H1 (cell line): ENCODE measurements around the gene NXPH1. TPM values are rescaled to one million over a fixed set of nuclear protein-coding genes. Genes with fewer than 3 reads are reported as not detected.

Experiments used
- CTCF ChIA-PET: fragments of 300-600 bp; sonication (Branson Sonifier 250); formaldehyde crosslinking; loops from one replicate; lab custom pipeline; 2021; ENCODE audit not compliant: partially characterized antibody; lab: Charles Lee
- POLR2A ChIA-PET: fragments of 300-600 bp; sonication (Branson Sonifier 250); formaldehyde crosslinking; loops from one replicate; lab custom pipeline; 2021; ENCODE audit warnings: inconsistent platforms; ENCODE audit not compliant: partially characterized antibody; lab: Charles Lee
- DNase-seq, 2 experiments: peaks; one replicate each; pipeline versions ENCODE4 v3.0.0 to v3.0.0-alpha.2; 2010 to 2022; ENCODE audit warnings: low spot score in 2 of 2, low read depth in 1 of 2, mixed read lengths in 1 of 2
- FAIRE-seq: peaks from 2 replicates; lab custom pipeline; 2011; peaks lifted over from hg19 to GRCh38; lab: Jason Lieb, UNC
- H2AFZ ChIP-seq: 2 replicates; pipeline ENCODE4 v1.8.1; 2012; ENCODE audit warnings: low read length, inconsistent platforms
- H2AK5ac ChIP-seq: 2 replicates; pipeline ENCODE4 v1.6.1; 2013; ENCODE audit warnings: low read depth, low read length
- H2BK120ac ChIP-seq: replicated peaks from 2 replicates; pipeline ENCODE3; 2013; ENCODE audit warnings: low read depth, low read length, inconsistent platforms
- H2BK12ac ChIP-seq: 2 replicates; pipeline ENCODE4 v1.6.1; 2013; ENCODE audit warnings: low read depth, low read length
- H2BK15ac ChIP-seq: 2 replicates; pipeline ENCODE4 v1.6.1; 2013; ENCODE audit warnings: low read length
- H2BK20ac ChIP-seq: 2 replicates; pipeline ENCODE4 v1.6.1; 2013; ENCODE audit warnings: low read length
- H2BK5ac ChIP-seq: 2 replicates; pipeline ENCODE4 v1.6.1; 2013; ENCODE audit warnings: low read depth, low read length
- H3K14ac ChIP-seq: 2 replicates; pipeline ENCODE4 v1.6.1; 2013; ENCODE audit warnings: inconsistent platforms; ENCODE audit not compliant: insufficient read length
- H3K18ac ChIP-seq: 2 replicates; pipeline ENCODE4 v1.6.1; 2013; ENCODE audit warnings: low read length; ENCODE audit errors: extremely low read depth
- H3K23ac ChIP-seq: 2 replicates; pipeline ENCODE4 v1.6.1; 2013; ENCODE audit warnings: inconsistent platforms; ENCODE audit not compliant: insufficient read length
- H3K23me2 ChIP-seq: 2 replicates; pipeline ENCODE4 v1.6.1; 2013; ENCODE audit warnings: low read depth, low read length
- H3K27ac ChIP-seq: 2 replicates; pipeline ENCODE4 v1.6.1; 2011; ENCODE audit warnings: low read depth, low read length, inconsistent platforms
- H3K27me3 ChIP-seq, 4 experiments: replicated peaks in 1 of 4; 1 replicate in 1 of 4; 2 replicates in 3 of 4; pipeline versions ENCODE4 v1.6.1 to v1.8.1; 2011 to 2013; ENCODE audit warnings: low read length in 3 of 4, mild to moderate bottlenecking in 3 of 4, inconsistent platforms in 2 of 4, mixed read lengths in 2 of 4, moderate library complexity in 1 of 4; ENCODE audit not compliant: control insufficient read depth in 3 of 4, insufficient read depth in 3 of 4; ENCODE audit errors: extremely low read depth in 1 of 4
- H3K36me3 ChIP-seq, 4 experiments: 2 replicates each; pipeline versions ENCODE4 v1.6.1 to v1.8.1; 2011 to 2013; ENCODE audit warnings: mild to moderate bottlenecking in 4 of 4, low read length in 3 of 4, moderate library complexity in 2 of 4, control low read depth in 1 of 4, inconsistent platforms in 1 of 4; ENCODE audit not compliant: insufficient read depth in 4 of 4, control insufficient read depth in 2 of 4
- H3K4ac ChIP-seq: replicated peaks from 2 replicates; pipeline ENCODE3; 2013; ENCODE audit warnings: low read length, low read depth, mixed read lengths, inconsistent platforms; ENCODE audit not compliant: insufficient read length
- H3K4me1 ChIP-seq, 4 experiments: replicated peaks in 1 of 4; 1 replicate in 1 of 4; 2 replicates in 3 of 4; pipeline versions ENCODE4 v1.6.1 to v1.8.1; 2011 to 2013; ENCODE audit warnings: low read length in 3 of 4, inconsistent platforms in 2 of 4, mixed read lengths in 1 of 4; ENCODE audit not compliant: insufficient read depth in 4 of 4, control insufficient read depth in 3 of 4
- H3K4me2 ChIP-seq, 2 experiments: 2 replicates each; pipeline versions ENCODE4 v1.6.1 to v1.8.1; 2011 to 2013; ENCODE audit warnings: low read depth in 2 of 2, low read length in 2 of 2, control low read depth in 1 of 2, inconsistent platforms in 1 of 2, mild to moderate bottlenecking in 1 of 2; ENCODE audit not compliant: insufficient read depth in 1 of 2
- H3K4me3 ChIP-seq, 4 experiments: fragments of 200-600, 300-600 bp in 1 of 4; sonication (generic), shearing (Covaris generic), sonication (Bioruptor Twin) in 1 of 4; 2 replicates each; pipeline versions ENCODE4 v1.5.1 to v1.8.1; 2011 to 2016; ENCODE audit warnings: low read length in 4 of 4, low read depth in 3 of 4, control low read depth in 2 of 4, inconsistent platforms in 2 of 4, mild to moderate bottlenecking in 2 of 4, mixed read lengths in 1 of 4, moderate library complexity in 1 of 4; ENCODE audit not compliant: insufficient read depth in 2 of 4; ENCODE audit errors: extremely low read depth in 1 of 4
- H3K56ac ChIP-seq: replicated peaks from 2 replicates; pipeline ENCODE3; 2013; ENCODE audit warnings: low read depth, mild to moderate bottlenecking, mixed read lengths, low read length, inconsistent platforms; ENCODE audit not compliant: insufficient read length
- H3K79me1 ChIP-seq: 2 replicates; pipeline ENCODE4 v1.6.1; 2013; ENCODE audit warnings: low read depth, low read length, control low read depth
- H3K79me2 ChIP-seq, 2 experiments: 2 replicates each; pipeline versions ENCODE4 v1.6.1 to v1.8.1; 2012 to 2013; ENCODE audit warnings: low read length in 2 of 2, mild to moderate bottlenecking in 2 of 2, inconsistent platforms in 1 of 2; ENCODE audit not compliant: insufficient read depth in 2 of 2, control insufficient read depth in 1 of 2
- H3K9ac ChIP-seq, 4 experiments: replicated peaks in 1 of 4; 1 replicate in 1 of 4; 2 replicates in 3 of 4; pipeline versions ENCODE4 v1.6.1 to v1.8.1; 2011 to 2013; ENCODE audit warnings: low read depth in 3 of 4, low read length in 3 of 4, control low read depth in 2 of 4, mild to moderate bottlenecking in 2 of 4, moderate library complexity in 2 of 4, inconsistent platforms in 1 of 4; ENCODE audit errors: extremely low read depth in 1 of 4
- H3K9me3 ChIP-seq, 2 experiments: 2 replicates each; pipeline versions ENCODE4 v1.6.1 to v1.8.1; 2012 to 2013; ENCODE audit warnings: mild to moderate bottlenecking in 2 of 2, moderate library complexity in 2 of 2, control low read depth in 1 of 2, inconsistent platforms in 1 of 2, low read depth in 1 of 2, low read length in 1 of 2, mixed read lengths in 1 of 2; ENCODE audit not compliant: insufficient read depth in 2 of 2
- H4K20me1 ChIP-seq, 2 experiments: replicated peaks in 1 of 2; 2 replicates each; pipeline versions ENCODE3 to v1.8.1; 2011 to 2013; ENCODE audit warnings: inconsistent platforms in 2 of 2, low read length in 2 of 2, mild to moderate bottlenecking in 1 of 2; ENCODE audit not compliant: insufficient read depth in 2 of 2, control insufficient read depth in 1 of 2
- H4K5ac ChIP-seq: 2 replicates; pipeline ENCODE4 v1.6.1; 2013; ENCODE audit warnings: low read length, low read depth, mixed read lengths, inconsistent platforms; ENCODE audit not compliant: insufficient read length
- H4K8ac ChIP-seq: 2 replicates; pipeline ENCODE4 v1.8.0; 2013; ENCODE audit warnings: mild to moderate bottlenecking, moderate library complexity, low read length, inconsistent platforms; ENCODE audit not compliant: insufficient read depth; ENCODE audit errors: extremely low read depth
- H4K91ac ChIP-seq: replicated peaks from 2 replicates; pipeline ENCODE3; 2013; ENCODE audit warnings: low read length, mixed read lengths, inconsistent platforms; ENCODE audit not compliant: insufficient read length
- ASH2L ChIP-seq: fragments of 200-600, 300-600 bp; sonication (generic); IDR thresholded peaks from one replicate; pipeline ENCODE4 v1.7.1; 2017; ENCODE audit warnings: low read length
- JUN ChIP-seq: IDR thresholded peaks from 2 replicates; pipeline ENCODE4 v1.6.1; 2011; ENCODE audit warnings: low read depth, mild to moderate bottlenecking, improper control_type of control experiment, low read length
- RFX5 ChIP-seq: IDR thresholded peaks from 2 replicates; pipeline ENCODE4 v1.6.1; 2011; ENCODE audit warnings: low read depth, low read length, improper control_type of control experiment, borderline replicate concordance
- WGBS, 2 experiments: shearing (Covaris generic) in 1 of 2; methylation state at CpG; one replicate each; pipeline versions ENCODE4 v1.1.6 to v1.1.7; 2013 to 2015; ENCODE audit warnings: low lambda C conversion rate in 2 of 2, mixed read lengths in 2 of 2, inconsistent platforms in 1 of 2, low coverage in 1 of 2, missing lambda C conversion rate in 1 of 2; ENCODE audit not compliant: insufficient replicate concordance in 2 of 2, insufficient coverage in 1 of 2, insufficient read length in 1 of 2; ENCODE audit errors: extremely low coverage in 1 of 2, missing lambda C conversion rate in 1 of 2; 5-methylcytosine and 5-hydroxymethylcytosine counted together
- polyA plus RNA-seq, 7 experiments: library from polyadenylated mRNA; depleted of rRNA in 3 of 7; stranded (reverse) in 5 of 7; unstranded in 2 of 7; fragments of >200 nt in 5 of 7; fragments of 200-250 nt in 2 of 7; gene quantifications; 1 replicate in 5 of 7; 2 replicates in 1 of 7; 4 replicates in 1 of 7; pipeline versions ENCODE4 v1.2.1 to v1.2.3, GENCODE V29; 2011 to 2013; ENCODE audit warnings: missing spikeins in 2 of 7, mixed read lengths in 2 of 7
- total RNA-seq: library from RNA; stranded (reverse); fragmentation: NEBNext Ultra II Directional; extraction: Animal tissue kit (Norgen Biotek cat#: 25700); gene quantifications from 2 replicates; pipeline ENCODE4 v1.2.1, GENCODE V29; 2021
- TF ChIP-seq, protein P1 (sequence below): IDR thresholded peaks from 2 replicates; pipeline ENCODE4 v1.6.1; 2011; ENCODE audit warnings: low read length, improper control_type of control experiment

Gene NXPH1
- total and polyA plus RNA-seq, 2 of the 8 experiments (the other 6 are each of a cell fraction or from before 2014, with no cell fraction given), result 0.14 to 1.0 TPM

DNA sequence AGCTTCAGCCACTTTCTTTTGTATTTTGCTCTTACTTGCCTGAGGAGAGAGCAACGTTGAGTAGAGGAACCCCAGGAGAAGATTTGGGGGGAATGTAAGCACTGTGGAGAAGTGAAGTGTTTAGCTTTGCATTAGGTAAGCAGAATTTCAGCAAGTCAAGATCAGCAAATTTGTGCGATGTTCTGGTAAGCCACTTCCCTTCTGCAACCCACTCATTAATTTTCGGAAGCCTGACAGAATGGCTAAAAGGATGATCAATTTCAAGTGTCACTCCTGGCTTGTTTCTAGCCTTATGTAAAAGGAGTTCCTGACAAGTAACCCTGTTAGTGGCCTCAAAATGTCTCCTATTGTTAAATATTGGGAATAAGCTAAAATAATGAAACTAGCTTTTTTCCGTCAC lies 48.5 kb upstream of the NXPH1 start:
- FAIRE-seq (no peak), DNase-seq (no peak)
- Histone ChIP-seq H3K27me3 (no peaks in the 10 kb centered on the region), H3K36me3 (no peaks in the 10 kb centered on the region), H3K79me2 (no peaks in the 10 kb centered on the region), H4K8ac (no peak overlapping the region), H4K91ac (no peak overlapping the region), H4K20me1 (no peaks in the 10 kb centered on the region), H3K4ac (no peak overlapping the region), H3K23me2 (no peaks in the 10 kb centered on the region), H3K23ac (no peak overlapping the region), H2BK20ac (no peak overlapping the region), H3K79me1 (no peaks in the 10 kb centered on the region), H3K9me3 (no peaks in the 10 kb centered on the region), H2AK5ac (no peak overlapping the region), H2BK15ac (no peak overlapping the region), H4K5ac (no peak overlapping the region), H2AFZ (no peak overlapping the region), H3K4me1 (peaks cover 0 to under 1% (median 0%) of the 10 kb centered on the region in 4 experiments; a peak in 1 of 7 replicates), H2BK12ac (no peak overlapping the region), H2BK120ac (no peak overlapping the region), H3K4me2 (no peak overlapping the region), H3K18ac (no peak overlapping the region), H3K9ac (no peak overlapping the region), H2BK5ac (no peak overlapping the region), H3K14ac (no peak overlapping the region), H3K56ac (no peak overlapping the region), H3K27ac (no peak overlapping the region), H3K4me3 (no peak overlapping the region)
- ChIA-PET POLR2A (no interaction called here), CTCF (no interaction called here)
- 68% methylated on average over 4 of the region's 4 CpGs; no CpG with 5 or more reads in 1 of the 2 experiments for WGBS, 2 experiments
- TF ChIP-seq RFX5 (no peak), ASH2L (no peak), JUN (no peak)
- TF ChIP-seq, protein P1, sequence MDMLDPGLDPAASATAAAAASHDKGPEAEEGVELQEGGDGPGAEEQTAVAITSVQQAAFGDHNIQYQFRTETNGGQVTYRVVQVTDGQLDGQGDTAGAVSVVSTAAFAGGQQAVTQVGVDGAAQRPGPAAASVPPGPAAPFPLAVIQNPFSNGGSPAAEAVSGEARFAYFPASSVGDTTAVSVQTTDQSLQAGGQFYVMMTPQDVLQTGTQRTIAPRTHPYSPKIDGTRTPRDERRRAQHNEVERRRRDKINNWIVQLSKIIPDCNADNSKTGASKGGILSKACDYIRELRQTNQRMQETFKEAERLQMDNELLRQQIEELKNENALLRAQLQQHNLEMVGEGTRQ, result no peak
